GM18867 (cell line): ENCODE data around the gene SNX32.
A peak's percentile ranks its signal among the peaks of the same experiment; 100 is the strongest.

Experiments
- ATAC-seq: cut with Tn5 transposase; IDR thresholded peaks from one replicate; pipeline ENCODE4 v1.9.1; 2021; ENCODE audit warnings: mild to moderate bottlenecking, moderate library complexity; ENCODE audit not compliant: unreplicated experiment

SNX32 gene

DNA sequence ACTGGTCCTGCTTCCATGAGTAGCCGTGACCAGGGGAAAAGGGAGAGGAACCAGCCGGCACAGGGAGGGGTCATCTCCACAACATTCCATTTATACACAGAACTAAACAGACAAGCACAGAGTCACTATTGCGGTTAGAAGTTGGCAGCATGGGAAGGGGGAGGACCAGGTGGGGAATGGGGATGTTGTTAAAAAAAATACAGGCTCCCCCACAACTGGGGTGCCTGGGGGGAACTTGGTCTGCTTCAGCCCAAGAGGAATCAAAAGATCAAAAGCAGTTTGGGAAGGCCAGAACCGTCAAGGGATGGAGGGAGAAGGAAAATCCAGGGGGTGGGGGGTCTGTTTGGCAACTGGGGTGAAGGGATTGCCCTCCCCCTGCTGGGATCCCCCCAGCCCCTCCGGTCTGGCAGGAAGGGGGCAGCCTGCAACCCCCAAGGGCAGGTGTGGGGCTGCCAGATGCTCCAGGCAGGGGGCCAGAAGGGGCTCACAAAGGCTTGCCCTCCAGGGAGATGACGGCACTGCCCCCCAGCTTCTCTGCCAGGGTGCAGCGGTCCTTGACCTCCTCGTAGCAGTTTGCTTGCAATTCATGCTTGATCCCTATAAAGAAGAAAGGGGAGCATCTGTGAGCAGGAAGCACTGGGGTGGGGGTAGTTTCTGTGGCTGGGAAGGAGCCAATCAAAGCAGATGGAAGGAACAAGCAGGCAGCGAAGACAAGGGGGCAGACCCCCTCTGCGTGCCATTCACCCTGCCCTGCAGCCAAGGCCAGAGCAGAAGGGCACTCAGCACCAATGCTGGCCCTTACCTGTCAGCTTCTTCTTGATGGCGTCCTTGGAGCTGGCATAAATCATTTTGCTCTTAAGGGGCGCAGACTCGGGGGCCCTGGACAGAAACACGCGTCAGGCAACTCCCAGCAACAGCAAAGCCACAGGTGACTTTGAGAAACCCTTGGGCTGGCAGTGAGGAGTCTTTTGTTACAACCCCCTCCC, 21.4 kb downstream of the SNX32 start:
- ATAC-seq, result no peak

DNA sequence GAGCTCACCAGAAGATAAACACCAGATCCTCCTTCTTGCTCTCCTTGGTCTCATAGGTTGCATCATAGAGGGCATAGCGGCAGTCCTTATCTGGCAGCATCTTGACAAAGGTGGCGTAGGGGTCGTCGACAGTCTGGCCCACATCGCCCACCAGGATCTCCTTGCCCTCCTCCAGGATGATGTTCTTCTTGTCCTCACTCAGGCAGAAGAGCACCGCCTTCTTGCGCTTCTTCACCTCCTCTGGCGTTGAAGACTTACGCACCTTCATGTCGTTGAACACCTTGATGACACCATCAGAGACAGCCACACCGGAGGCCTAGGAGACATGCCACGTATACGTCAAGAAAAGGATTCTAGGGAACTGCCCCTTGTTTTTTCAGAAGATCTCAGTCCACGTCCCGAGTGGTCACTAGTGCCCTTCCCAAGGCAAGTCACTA, 22.2 kb downstream of the SNX32 start:
- ATAC-seq, result no peak

DNA sequence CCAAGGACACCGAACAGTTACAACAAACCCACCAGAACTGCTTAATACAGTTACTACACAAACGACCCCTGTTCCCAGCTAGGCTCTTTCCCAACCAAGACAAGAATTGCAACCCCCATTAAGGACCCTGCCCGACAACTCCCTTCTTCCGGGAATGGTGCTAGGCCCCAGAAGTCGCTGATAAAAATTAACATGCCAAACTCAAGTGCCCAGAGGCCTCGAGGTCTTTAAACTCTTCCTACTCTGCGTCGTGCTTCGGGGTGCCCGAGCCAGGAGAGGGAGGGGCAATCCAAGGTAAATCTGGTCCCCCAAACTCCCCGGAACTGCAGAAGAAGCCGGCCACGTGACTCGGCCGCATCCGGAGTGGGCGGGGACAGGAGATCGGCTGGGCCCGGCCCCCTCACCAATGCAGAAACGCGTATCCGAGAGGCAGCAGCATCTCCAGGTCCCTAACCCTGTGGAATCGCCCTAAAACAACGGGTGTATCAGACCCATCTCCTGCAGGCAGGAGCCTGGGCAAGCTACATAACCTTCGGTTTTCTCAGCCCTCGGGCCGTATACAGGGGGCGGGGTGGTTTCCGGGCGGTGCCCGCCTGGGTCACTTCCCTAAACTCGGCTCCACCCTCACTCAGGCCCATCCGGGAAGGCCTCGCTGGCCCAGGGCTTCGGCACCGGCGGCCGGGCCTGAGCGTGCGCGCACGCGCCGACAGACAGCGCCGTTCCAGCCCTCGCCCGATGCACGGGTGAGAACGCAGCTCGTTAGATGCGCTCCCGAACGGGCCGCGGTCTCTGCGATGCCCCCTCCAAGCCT, 23.1 kb downstream of the SNX32 start:
- ATAC-seq, result peak; percentile 29

- ATAC-seq, result peak; percentile 1
Observed at GRCh38 chr11:65857500-65857852, 23.7 kb downstream of the SNX32 start.

DNA sequence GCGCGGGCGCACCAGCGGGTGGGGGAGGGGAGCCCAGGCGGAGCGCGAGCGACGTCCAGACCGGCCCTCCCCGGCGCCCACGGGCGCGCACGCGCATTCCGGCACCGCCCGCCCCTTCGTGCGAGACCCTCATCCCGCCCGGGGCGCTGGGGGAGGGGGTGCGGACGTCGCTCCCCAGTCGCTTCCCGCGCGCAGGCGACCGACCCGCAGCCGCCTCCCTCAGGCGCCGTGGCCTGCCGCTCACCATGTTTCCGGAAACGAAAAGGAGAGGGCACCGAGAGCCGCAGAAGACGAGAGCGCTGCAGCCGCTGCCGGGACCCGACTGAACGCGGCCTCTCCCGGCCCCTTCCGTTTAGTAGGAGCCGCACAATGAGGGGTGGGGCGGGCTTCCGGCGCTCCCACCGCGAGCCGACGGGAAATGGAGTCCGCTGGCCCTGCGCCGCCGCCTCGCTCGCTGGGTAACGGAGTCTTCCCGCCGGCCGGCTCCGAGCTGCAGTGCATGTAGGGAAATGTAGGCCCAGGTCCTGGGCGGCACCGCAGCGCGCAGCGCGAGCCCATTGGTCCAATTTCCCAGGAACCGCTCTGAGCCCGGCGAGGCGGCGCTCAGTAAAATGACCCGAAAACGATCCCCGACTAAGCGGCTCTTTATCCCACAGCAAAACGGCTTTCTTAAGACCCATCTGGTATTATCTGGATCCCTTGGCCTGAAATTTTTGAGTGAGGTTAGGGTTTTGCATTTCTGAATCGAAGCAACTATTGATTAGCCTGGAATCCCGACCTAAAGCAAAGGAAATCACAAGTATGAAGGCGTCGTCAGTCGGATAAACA, 24.3 kb downstream of the SNX32 start, which contains the start of gene CFL1:
CFL1 (minus strand) TSS at position 328 of the 828 bp plus-strand sequence; CDS start at position 247, 81 bp downstream.
- ATAC-seq, result peak; percentile 47

DNA sequence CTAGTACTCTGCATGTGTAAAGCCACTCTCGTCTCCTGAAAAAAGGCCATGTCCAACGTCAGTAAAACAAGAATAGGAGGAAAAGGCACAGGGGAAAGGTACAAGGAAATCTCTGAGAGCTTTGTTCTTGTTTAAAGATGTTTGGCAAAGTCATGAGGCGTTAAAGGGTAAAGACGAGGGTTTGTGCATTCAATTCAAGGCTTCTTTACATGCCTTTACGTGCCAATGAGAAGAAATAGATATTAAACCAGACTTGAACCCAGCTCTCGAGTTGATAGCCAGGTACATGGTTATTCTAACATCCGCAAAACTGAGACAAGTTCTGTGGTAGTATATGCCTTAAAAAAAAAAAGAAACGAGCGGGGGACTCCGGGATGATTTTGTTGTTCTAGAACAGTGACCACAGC, 24.9 kb downstream of the SNX32 start:
- no peak for ATAC-seq

- ATAC-seq, result peak; percentile 46
Observed at GRCh38 chr11:65859095-65859811, 25.5 kb downstream of the SNX32 start.

DNA sequence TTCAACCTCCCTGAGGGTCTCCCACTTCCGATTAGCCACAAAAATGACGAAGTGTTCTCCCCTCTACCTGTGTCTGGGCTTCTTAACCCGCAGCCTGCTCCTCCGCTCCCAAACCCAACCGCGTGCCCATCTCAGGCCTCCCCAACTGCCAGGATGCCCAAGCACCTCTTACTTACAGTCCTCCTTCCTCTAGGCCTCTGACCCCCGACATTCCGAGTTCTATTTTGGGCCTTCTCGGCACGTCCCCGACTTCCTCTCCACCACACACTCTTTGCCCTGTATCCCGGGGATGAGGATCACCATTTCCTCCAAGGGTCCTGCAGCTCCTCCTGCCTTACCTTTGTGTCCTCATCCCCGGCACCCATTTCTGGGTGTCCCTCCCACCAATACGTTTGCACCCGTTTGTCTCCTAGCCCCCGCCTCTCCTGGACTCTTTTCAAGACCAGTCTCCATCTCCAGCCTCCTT, 26.1 kb downstream of the SNX32 start:
- no peak for ATAC-seq

- peak; percentile 29 for ATAC-seq
Observed at GRCh38 chr11:65860278-65861164, 26.8 kb downstream of the SNX32 start, which contains the start of gene MUS81. TSS of gene MUS81 (plus strand) at chr11:65860433. CDS start at chr11:65860754, 321 bp downstream.

DNA sequence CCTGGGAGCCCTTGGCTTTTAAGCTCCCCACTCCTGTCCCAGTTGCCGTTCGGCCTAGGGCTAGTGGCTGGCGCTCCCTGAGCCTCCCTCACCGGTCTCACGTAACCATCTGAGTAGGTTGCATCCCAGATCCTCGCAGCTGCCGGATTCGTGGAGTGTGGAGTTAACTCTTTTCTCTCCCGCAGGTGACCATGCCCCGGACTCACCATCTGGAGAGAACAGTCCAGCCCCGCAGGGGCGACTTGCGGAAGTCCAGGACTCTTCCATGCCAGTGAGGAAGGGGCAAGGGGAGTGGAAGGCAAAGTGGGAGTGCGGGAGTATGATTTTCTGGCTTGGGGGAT, 27.4 kb downstream of the SNX32 start:
- ATAC-seq, result no peak

DNA sequence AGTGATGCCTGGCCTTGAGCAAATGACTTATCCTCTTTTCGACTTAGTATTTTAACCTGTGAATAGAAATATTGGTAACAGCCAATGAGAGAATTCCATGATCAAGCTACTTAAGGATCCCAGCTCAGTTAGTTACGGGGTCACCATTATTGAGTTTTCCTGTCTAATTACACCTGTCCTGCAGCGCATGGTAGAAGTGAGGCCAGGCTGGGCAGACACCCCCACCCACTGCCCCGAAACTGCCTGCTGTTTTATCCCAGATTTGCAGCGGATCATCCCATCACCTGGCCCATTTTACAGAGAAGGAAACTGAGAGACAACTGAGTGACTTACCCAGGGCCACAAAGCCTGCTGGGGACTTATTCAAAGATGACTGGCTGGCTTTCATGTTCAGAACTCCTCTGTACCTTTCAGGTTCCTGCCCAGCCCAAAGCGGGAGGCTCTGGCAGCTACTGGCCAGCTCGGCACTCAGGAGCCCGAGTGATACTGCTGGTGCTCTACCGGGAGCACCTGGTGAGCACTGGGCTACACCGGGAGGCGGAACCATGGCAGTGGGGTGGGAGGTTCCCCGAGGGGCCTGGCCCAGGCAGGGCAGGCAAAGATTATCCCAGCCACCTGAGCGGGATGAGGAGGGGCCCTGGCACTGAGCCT, 27.9 kb downstream of the SNX32 start:
- ATAC-seq, result no peak

DNA sequence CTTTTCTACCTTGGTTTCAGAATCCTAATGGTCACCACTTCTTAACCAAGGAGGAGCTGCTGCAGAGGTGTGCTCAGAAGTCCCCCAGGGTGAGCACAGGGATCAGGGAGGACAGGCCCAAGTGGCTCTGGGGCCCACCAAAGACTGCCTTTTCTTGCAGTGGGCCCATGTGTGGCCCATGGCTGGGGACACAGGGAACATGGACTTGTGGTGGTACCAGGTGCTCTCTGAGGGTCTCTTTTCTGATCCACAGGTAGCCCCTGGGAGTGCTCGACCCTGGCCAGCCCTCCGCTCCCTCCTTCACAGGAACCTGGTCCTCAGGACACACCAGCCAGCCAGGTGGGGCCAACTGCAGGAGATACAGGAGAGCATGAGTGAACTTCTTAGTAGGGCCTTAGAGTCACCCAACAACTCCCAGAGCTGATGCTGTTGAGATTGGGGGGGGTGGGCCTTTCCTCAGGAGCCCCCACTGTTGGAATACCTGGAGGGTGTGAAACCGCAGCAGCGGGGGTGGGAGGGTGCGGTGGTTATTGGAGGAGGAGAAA, 28.5 kb downstream of the SNX32 start:
- ATAC-seq, result no peak

- ATAC-seq, result no peak
Observed at GRCh38 chr11:65862941-65863888, 29.5 kb downstream of the SNX32 start.

DNA sequence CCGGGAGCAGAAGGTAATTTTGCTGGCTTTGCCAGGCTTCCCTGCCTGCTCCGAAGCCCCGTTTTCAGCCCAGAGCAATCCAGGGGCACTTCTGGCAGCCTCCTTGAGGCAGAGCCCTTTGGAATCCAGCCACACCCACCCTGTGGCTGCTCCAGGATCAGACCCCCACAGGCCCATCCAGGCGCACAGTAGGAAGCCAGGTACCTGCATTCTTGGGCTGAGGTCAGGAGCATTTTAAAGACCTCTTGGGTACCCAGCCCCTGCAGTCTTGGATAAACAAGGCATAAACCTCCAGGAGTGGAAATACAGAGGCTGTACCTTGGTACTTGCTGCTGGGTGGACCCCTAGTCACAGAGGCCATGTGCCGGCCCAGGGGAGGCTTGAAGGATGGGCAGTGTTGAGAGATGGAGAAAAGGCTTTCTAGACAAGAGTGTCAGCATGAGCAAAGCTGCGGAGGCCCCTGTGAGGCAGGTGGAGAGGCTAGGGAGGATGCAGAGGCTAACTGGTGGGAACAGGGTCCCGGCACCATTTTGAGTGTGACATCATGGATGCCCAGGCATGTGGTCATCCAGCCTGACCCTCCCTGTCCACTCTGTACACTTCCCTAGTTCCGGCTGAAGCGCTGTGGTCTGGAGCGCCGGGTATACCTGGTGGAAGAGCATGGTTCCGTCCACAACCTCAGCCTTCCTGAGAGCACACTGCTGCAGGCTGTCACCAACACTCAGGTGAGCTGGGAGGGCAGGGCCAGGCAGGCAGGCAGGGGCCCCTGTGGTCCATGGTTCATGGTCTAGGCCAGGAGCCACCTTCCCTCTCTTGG, 30.3 kb downstream of the SNX32 start:
- no peak for ATAC-seq

GRCh38 chr11:65864706-65865471, 31.1 kb downstream of the SNX32 start:
- ATAC-seq, result no peak
